CD14-positive monocyte (primary cell): ENCODE results near the gene TOLLIP. TPM values are rescaled to one million over a fixed set of nuclear protein-coding genes. Genes with fewer than 3 reads are reported as not detected.

Source experiments
- DNase-seq, 3 donors: peaks; one replicate each; pipeline ENCODE4 v3.0.0-alpha.2; 2011 to 2022
- H2AFZ ChIP-seq: 2 replicates; pipeline ENCODE4 v1.6.0; 2012; ENCODE audit warnings: mild to moderate bottlenecking, low read depth, low read length, inconsistent platforms; ENCODE audit not compliant: insufficient read depth, poor library complexity, severe bottlenecking
- H3K27ac ChIP-seq, 2 donors: 1 replicate in 1 of 2; 2 replicates in 1 of 2; pipeline ENCODE4 v1.5.1; 2012 to 2013; ENCODE audit warnings: low read length in 2 of 2, control low read depth in 1 of 2, inconsistent platforms in 1 of 2, low read depth in 1 of 2, mild to moderate bottlenecking in 1 of 2
- H3K27me3 ChIP-seq, 2 donors: one replicate each; pipeline versions ENCODE4 v1.6.0 to v1.6.1; 2011 to 2013; ENCODE audit warnings: low read length in 2 of 2; ENCODE audit not compliant: control insufficient read depth in 2 of 2, insufficient read depth in 2 of 2
- H3K36me3 ChIP-seq, 2 donors: replicated peaks in 1 of 2; 1 replicate in 1 of 2; 2 replicates in 1 of 2; pipeline versions ENCODE4 v1.5.1 to v1.6.1; 2012 to 2013; ENCODE audit warnings: low read length in 2 of 2, control low read depth in 1 of 2, inconsistent platforms in 1 of 2, mild to moderate bottlenecking in 1 of 2; ENCODE audit not compliant: insufficient read depth in 2 of 2, control insufficient read depth in 1 of 2
- H3K4me1 ChIP-seq, 2 donors: 1 replicate in 1 of 2; 2 replicates in 1 of 2; pipeline versions ENCODE4 v1.5.1 to v1.6.1; 2012 to 2013; ENCODE audit warnings: low read length in 2 of 2, control low read depth in 1 of 2, inconsistent platforms in 1 of 2, mild to moderate bottlenecking in 1 of 2, moderate library complexity in 1 of 2; ENCODE audit not compliant: insufficient read depth in 2 of 2, control insufficient read depth in 1 of 2
- H3K4me2 ChIP-seq: replicated peaks from 2 replicates; pipeline ENCODE3; 2012; ENCODE audit warnings: low read length, moderate library complexity, mild to moderate bottlenecking; ENCODE audit not compliant: poor library complexity, severe bottlenecking; ENCODE audit errors: extremely low read depth
- H3K4me3 ChIP-seq, 3 experiments: fragments of 200-600 bp in 1 of 3; sonication (generic) in 1 of 3; replicated peaks in 1 of 3; 1 replicate in 2 of 3; 2 replicates in 1 of 3; pipeline ENCODE4 v1.5.1; 2011 to 2013; ENCODE audit warnings: low read length in 3 of 3, mild to moderate bottlenecking in 3 of 3, control low read depth in 2 of 3, low read depth in 2 of 3, inconsistent platforms in 1 of 3, moderate library complexity in 1 of 3
- H3K79me2 ChIP-seq: 2 replicates; pipeline ENCODE4 v1.6.0; 2012; ENCODE audit warnings: mild to moderate bottlenecking, control low read depth, inconsistent platforms, low read length, moderate library complexity; ENCODE audit not compliant: insufficient read depth
- H3K9ac ChIP-seq: 2 replicates; pipeline ENCODE4 v1.6.0; 2017; ENCODE audit warnings: low read length, mild to moderate bottlenecking; ENCODE audit not compliant: insufficient read depth, poor library complexity, severe bottlenecking
- H3K9me3 ChIP-seq, 2 donors: replicated peaks in 1 of 2; 1 replicate in 1 of 2; 2 replicates in 1 of 2; pipeline versions ENCODE4 v1.5.1 to v1.6.1; 2012 to 2013; ENCODE audit warnings: low read length in 2 of 2, control low read depth in 1 of 2; ENCODE audit not compliant: control insufficient read depth in 1 of 2, insufficient read depth in 1 of 2
- H4K20me1 ChIP-seq: 2 replicates; pipeline ENCODE4 v1.6.0; 2012; ENCODE audit warnings: mild to moderate bottlenecking, low read length, control low read depth, moderate library complexity; ENCODE audit not compliant: insufficient read depth
- H3K27ac Mint-ChIP-seq, 7 donors: one replicate each; pipeline ENCODE4 v1.8.0; 2020; ENCODE audit warnings: mild to moderate bottlenecking in 7 of 7, mixed read lengths in 7 of 7, moderate library complexity in 6 of 7, inconsistent platforms in 2 of 7
- H3K27me3 Mint-ChIP-seq, 3 donors: one replicate each; pipeline ENCODE4 v1.8.0; 2021 to 2022; ENCODE audit warnings: low read depth in 3 of 3, mild to moderate bottlenecking in 3 of 3, mixed read lengths in 3 of 3, moderate library complexity in 3 of 3, inconsistent platforms in 1 of 3
- H3K36me3 Mint-ChIP-seq, 2 donors: one replicate each; pipeline ENCODE4 v1.8.0; 2020; ENCODE audit warnings: mixed read lengths in 2 of 2, inconsistent platforms in 1 of 2, mild to moderate bottlenecking in 1 of 2
- H3K4me1 Mint-ChIP-seq: one replicate; pipeline ENCODE4 v1.8.0; 2020; ENCODE audit warnings: mild to moderate bottlenecking, mixed read lengths
- H3K4me3 Mint-ChIP-seq, 2 donors: one replicate each; pipeline ENCODE4 v1.8.0; 2020; ENCODE audit warnings: mild to moderate bottlenecking in 2 of 2, mixed read lengths in 2 of 2, moderate library complexity in 1 of 2
- H3K9me3 Mint-ChIP-seq, 7 donors: one replicate each; pipeline ENCODE4 v1.8.0; 2020 to 2022; ENCODE audit warnings: mixed read lengths in 7 of 7, mild to moderate bottlenecking in 6 of 7, moderate library complexity in 6 of 7, inconsistent platforms in 2 of 7
- CTCF ChIP-seq: fragments of 200-600 bp; IDR thresholded peaks from one replicate; pipeline ENCODE4 v1.8.0; 2022; ENCODE audit warnings: antibody characterized with exemption, mild to moderate bottlenecking
- WGBS: methylation state at CpG from one replicate; pipeline ENCODE4 v1.1.5; 2013; ENCODE audit warnings: missing lambda C conversion rate; ENCODE audit not compliant: insufficient coverage; 5-methylcytosine and 5-hydroxymethylcytosine counted together
- intact Hi-C, 2 donors: fragments of 100-400 bp; cut with micrococcal nuclease; formaldehyde crosslinking; loops; one replicate each; pipeline versions ENCODE4 v1.15.0 to v1.15.1; 2023
- polyA plus RNA-seq, 3 donors: library from polyadenylated mRNA; depleted of rRNA in 1 of 3; unstranded in 2 of 3; stranded (reverse) in 1 of 3; fragments of 300-500 nt in 2 of 3; fragments of >200 nt in 1 of 3; fragmentation: Illumina TruSeq in 2 of 3; gene quantifications; 1 replicate in 2 of 3; 2 replicates in 1 of 3; pipeline ENCODE4 v1.2.3, GENCODE V29; 2012 to 2021

The TOLLIP gene
- polyA plus RNA-seq, 3 donors: 67.9 to 72.1 (median 71.7) TPM

DNA sequence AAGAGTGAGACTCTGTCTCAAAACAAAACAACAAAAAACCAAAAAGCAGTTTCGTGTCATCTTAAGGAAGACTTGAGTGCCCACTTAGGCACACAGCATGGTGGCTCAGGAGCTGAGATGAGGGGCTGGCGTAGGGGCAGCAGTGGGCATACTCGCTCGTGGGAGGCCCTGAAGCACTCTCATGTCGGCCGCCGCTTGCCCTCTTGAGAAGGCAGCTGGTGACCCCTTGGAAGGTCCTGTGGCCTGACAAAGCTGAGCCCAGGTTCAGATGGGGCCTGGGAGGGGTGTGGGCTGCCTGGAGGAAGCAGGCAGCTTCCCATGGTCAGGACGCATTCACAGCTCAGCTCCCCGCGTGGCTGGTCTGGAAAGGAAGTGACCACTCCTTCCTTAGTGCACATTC, 71.6 kb downstream of the TOLLIP start:
- Histone ChIP-seq H4K20me1 (no peaks in the 10 kb centered on the region), H3K4me2 (no peak overlapping the region), H3K27ac (no peak overlapping the region), H3K79me2 (no peaks in the 10 kb centered on the region), H3K4me1 (no peaks in the 10 kb centered on the region), H3K9ac (no peak overlapping the region), H3K27me3 (no peaks in the 10 kb centered on the region), H3K4me3 (no peak overlapping the region), H3K9me3 (peaks cover 11 to 25% of the 10 kb centered on the region in 2 donors), H2AFZ (no peak overlapping the region), H3K36me3 (no peaks in the 10 kb centered on the region)
- 88% methylated on average over 6 of the region's 10 CpGs for WGBS
- Mint-ChIP-seq H3K4me3 (no peak overlapping the region), H3K4me1 (no peaks in the 10 kb centered on the region), H3K36me3 (no peaks in the 10 kb centered on the region), H3K9me3 (peaks cover 14 to 20% (median 17%) of the 10 kb centered on the region in 7 donors), H3K27me3 (peaks cover 0 to 5% (median 4%) of the 10 kb centered on the region in 3 donors), H3K27ac (no peak overlapping the region)
- no peak for TF ChIP-seq CTCF
- DNase-seq: no peak
- intact Hi-C loops: no loop called here

- H3K4me3 ChIP-seq: no peak overlapping the region
- peaks cover 0 to 4% (median 3%) of the 10 kb centered on the region in 3 donors for H3K27me3 Mint-ChIP-seq
- no peak for TF ChIP-seq CTCF
- no peaks in the 10 kb centered on the region for H3K4me1 ChIP-seq
- no peaks in the 10 kb centered on the region for H3K27me3 ChIP-seq
- no peaks in the 10 kb centered on the region for H3K36me3 Mint-ChIP-seq
- no peak overlapping the region for H3K9ac ChIP-seq
- no peak overlapping the region for H3K4me3 Mint-ChIP-seq
- H3K27ac Mint-ChIP-seq: no peak overlapping the region
- H3K27ac ChIP-seq: no peak overlapping the region
- H3K4me2 ChIP-seq: no peak overlapping the region
- H3K36me3 ChIP-seq: no peaks in the 10 kb centered on the region
- H3K79me2 ChIP-seq: no peaks in the 10 kb centered on the region
- H3K9me3 ChIP-seq: peaks cover 5 to 18% of the 10 kb centered on the region in 2 donors
- WGBS: 90% methylated on average over 13 of the region's 13 CpGs
- no peak overlapping the region for H2AFZ ChIP-seq
- no peaks in the 10 kb centered on the region for H4K20me1 ChIP-seq
- no peak for DNase-seq
- no peaks in the 10 kb centered on the region for H3K4me1 Mint-ChIP-seq
- peaks cover 7 to 13% (median 10%) of the 10 kb centered on the region in 7 donors for H3K9me3 Mint-ChIP-seq
- intact Hi-C loops: no loop called here
Observed at GRCh38 chr11:1237128-1237580, 72.3 kb downstream of the TOLLIP start.
